Colon (tissue), 2 donors: Measurements from ENCODE around the gene TEX48.

Source experiments
- FAIRE-seq: peaks from 2 replicates; lab custom pipeline; 2012; peaks lifted over from hg19 to GRCh38; lab: Jason Lieb, UNC
- donor health status: control.
- donor health status: control.

TEX48 gene

GRCh38 chr9:114681594-114682332 lies at the start of gene TEX48:
TSS of gene TEX48 (minus strand) at chr9:114682192. CDS start at chr9:114671723, 10,469 bp downstream.
- no peak for FAIRE-seq

- FAIRE-seq: no peak
These were observed 49.7 kb upstream of the TEX48 start for GRCh38 chr9:114731701-114732100.

- no peak for FAIRE-seq
These were observed 47.7 kb upstream of the TEX48 start for GRCh38 chr9:114729706-114730105.

- no peak for FAIRE-seq
These were observed 43.9 kb upstream of the TEX48 start for GRCh38 chr9:114725930-114726329.

- no peak for FAIRE-seq
These were observed 42.8 kb upstream of the TEX48 start for GRCh38 chr9:114724744-114725143.

GRCh38 chr9:114723931-114724330 lies 41.9 kb upstream of the TEX48 start:
- no peak for FAIRE-seq

GRCh38 chr9:114722937-114723620 lies 41.1 kb upstream of the TEX48 start:
- no peak for FAIRE-seq

- FAIRE-seq: no peak
These were observed 40.2 kb upstream of the TEX48 start for GRCh38 chr9:114722081-114722621.

GRCh38 chr9:114721491-114722079 lies 39.6 kb upstream of the TEX48 start:
- no peak for FAIRE-seq

GRCh38 chr9:114720086-114720676 lies 38.2 kb upstream of the TEX48 start:
- no peak for FAIRE-seq

GRCh38 chr9:114719290-114719689 lies 37.3 kb upstream of the TEX48 start:
- no peak for FAIRE-seq

- FAIRE-seq: no peak
These were observed 36.8 kb upstream of the TEX48 start for GRCh38 chr9:114718801-114719221.

- no peak for FAIRE-seq
These were observed 36.0 kb upstream of the TEX48 start for GRCh38 chr9:114717908-114718486.

GRCh38 chr9:114709636-114710035 lies 27.6 kb upstream of the TEX48 start:
- FAIRE-seq: no peak

- no peak for FAIRE-seq
These were observed 24.7 kb upstream of the TEX48 start for GRCh38 chr9:114706711-114707110.

GRCh38 chr9:114701988-114702387 lies 20.0 kb upstream of the TEX48 start:
- no peak for FAIRE-seq

- FAIRE-seq: no peak
These were observed 16.0 kb upstream of the TEX48 start for GRCh38 chr9:114697951-114698351.

- no peak for FAIRE-seq
These were observed 15.0 kb upstream of the TEX48 start for GRCh38 chr9:114696814-114697544.

- FAIRE-seq: no peak
These were observed 14.0 kb upstream of the TEX48 start for GRCh38 chr9:114695948-114696347.

GRCh38 chr9:114694719-114695269 lies 12.8 kb upstream of the TEX48 start:
- FAIRE-seq: no peak

GRCh38 chr9:114694146-114694545 lies 12.2 kb upstream of the TEX48 start:
- no peak for FAIRE-seq
